ENCODE data around the gene RPUSD3. TPM values are rescaled to one million over a fixed set of nuclear protein-coding genes. Genes with fewer than 3 reads are reported as not detected.

RPUSD3 gene
- total and polyA plus RNA-seq, 9 of the 15 experiments (the other 6 are each of a cell fraction or from before 2014, with no cell fraction given), result 13.8 to 99.0 (median 59.3) TPM

DNA sequence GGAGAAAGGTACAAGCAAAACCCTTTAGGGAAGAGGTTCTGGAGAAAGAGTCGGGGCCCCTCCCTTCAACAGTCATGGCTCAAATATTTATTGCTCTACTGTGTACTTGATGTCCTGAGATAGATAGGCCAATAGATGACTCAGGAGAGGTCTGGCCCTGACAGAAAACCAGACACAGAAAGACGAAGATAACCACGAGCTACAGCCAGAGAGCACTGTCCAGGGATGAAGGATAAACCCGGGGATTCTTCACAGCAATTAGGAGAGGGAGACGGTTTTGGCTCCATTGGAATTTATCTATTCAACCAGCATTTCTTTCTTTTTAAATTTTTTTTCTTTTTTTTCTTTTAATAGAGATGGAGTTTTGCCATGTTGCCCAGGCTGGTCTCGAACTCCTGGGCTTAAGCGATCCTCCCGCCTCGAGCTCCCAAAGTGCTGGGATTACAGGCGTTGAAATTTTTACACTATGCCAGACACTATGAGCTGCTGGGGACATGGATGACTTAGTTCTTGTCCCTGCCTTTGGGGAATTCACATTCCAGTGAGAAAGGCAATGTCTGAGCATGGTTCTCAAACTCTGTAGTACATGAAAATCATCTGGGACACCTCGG, 40.9 kb upstream of the RPUSD3 start (continued):
- TF ChIP-seq, protein P1, sequence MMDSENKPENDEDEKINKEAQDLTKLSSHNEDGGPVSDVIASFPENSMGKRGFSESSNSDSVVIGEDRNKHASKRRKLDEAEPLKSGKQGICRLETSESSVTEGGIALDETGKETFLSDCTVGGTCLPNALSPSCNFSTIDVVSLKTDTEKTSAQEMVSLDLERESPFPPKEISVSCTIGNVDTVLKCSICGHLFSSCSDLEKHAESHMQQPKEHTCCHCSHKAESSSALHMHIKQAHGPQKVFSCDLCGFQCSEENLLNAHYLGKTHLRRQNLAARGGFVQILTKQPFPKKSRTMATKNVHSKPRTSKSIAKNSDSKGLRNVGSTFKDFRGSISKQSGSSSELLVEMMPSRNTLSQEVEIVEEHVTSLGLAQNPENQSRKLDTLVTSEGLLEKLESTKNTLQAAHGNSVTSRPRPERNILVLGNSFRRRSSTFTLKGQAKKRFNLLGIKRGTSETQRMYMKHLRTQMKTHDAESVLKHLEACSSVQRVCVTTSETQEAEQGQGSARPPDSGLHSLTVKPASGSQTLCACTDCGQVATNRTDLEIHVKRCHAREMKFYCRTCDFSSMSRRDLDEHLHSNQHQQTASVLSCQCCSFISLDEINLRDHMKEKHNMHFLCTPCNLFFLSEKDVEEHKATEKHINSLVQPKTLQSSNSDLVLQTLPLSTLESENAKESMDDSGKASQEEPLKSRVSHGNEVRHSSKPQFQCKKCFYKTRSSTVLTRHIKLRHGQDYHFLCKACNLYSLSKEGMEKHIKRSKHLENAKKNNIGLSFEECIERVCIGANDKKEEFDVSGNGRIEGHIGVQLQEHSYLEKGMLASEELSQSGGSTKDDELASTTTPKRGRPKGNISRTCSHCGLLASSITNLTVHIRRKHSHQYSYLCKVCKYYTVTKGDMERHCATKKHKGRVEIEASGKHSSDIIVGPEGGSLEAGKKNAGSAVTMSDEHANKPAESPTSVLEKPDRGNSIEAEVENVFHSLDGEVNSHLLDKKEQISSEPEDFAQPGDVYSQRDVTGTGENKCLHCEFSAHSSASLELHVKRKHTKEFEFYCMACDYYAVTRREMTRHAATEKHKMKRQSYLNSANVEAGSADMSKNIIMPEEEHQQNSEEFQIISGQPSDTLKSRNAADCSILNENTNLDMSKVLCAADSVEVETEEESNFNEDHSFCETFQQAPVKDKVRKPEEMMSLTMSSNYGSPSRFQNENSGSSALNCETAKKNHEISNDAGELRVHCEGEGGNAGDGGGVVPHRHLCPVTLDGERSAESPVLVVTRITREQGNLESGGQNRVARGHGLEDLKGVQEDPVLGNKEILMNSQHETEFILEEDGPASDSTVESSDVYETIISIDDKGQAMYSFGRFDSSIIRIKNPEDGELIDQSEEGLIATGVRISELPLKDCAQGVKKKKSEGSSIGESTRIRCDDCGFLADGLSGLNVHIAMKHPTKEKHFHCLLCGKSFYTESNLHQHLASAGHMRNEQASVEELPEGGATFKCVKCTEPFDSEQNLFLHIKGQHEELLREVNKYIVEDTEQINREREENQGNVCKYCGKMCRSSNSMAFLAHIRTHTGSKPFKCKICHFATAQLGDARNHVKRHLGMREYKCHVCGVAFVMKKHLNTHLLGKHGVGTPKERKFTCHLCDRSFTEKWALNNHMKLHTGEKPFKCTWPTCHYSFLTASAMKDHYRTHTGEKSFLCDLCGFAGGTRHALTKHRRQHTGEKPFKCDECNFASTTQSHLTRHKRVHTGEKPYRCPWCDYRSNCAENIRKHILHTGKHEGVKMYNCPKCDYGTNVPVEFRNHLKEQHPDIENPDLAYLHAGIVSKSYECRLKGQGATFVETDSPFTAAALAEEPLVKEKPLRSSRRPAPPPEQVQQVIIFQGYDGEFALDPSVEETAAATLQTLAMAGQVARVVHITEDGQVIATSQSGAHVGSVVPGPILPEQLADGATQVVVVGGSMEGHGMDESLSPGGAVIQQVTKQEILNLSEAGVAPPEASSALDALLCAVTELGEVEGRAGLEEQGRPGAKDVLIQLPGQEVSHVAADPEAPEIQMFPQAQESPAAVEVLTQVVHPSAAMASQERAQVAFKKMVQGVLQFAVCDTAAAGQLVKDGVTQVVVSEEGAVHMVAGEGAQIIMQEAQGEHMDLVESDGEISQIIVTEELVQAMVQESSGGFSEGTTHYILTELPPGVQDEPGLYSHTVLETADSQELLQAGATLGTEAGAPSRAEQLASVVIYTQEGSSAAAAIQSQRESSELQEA (IDR thresholded peaks at IDR 0.05; ENCODE audit: low read depth), result no peak
- TF ChIP-seq TBP (optimal IDR thresholded peaks at IDR 0.05; ENCODE audit: low read depth, low read length) (no peak), ETV1 (tag; conservative IDR thresholded peaks at IDR 0.05; ENCODE audit: low read depth) (no peak), HDAC3 (IDR thresholded peaks at IDR 0.05; ENCODE audit: borderline replicate concordance, partially characterized antibody) (no peak), ZBTB7A (IDR thresholded peaks at IDR 0.05; ENCODE audit: borderline replicate concordance, control insufficient read depth, low read depth, low read length) (no peak), FOS (IDR thresholded peaks at IDR 0.05; ENCODE audit: extremely low read depth, insufficient read length) (peak; percentile 35), FOXP1 (CRISPR knock-in tag; IDR thresholded peaks at IDR 0.05) (no peak), SMARCA4 (IDR thresholded peaks at IDR 0.05) (peak; percentile 92), PRPF4 (IDR thresholded peaks at IDR 0.05; ENCODE audit: insufficient read depth, low read depth, low read length, poor library complexity, severe bottlenecking) (no peak), CBX5 (IDR thresholded peaks at IDR 0.05; ENCODE audit: borderline replicate concordance, low read depth) (no peak), DMBX1 (CRISPR knock-in tag; IDR thresholded peaks at IDR 0.05; ENCODE audit: borderline replicate concordance) (no peak)
- TF ChIP-seq, protein P2, sequence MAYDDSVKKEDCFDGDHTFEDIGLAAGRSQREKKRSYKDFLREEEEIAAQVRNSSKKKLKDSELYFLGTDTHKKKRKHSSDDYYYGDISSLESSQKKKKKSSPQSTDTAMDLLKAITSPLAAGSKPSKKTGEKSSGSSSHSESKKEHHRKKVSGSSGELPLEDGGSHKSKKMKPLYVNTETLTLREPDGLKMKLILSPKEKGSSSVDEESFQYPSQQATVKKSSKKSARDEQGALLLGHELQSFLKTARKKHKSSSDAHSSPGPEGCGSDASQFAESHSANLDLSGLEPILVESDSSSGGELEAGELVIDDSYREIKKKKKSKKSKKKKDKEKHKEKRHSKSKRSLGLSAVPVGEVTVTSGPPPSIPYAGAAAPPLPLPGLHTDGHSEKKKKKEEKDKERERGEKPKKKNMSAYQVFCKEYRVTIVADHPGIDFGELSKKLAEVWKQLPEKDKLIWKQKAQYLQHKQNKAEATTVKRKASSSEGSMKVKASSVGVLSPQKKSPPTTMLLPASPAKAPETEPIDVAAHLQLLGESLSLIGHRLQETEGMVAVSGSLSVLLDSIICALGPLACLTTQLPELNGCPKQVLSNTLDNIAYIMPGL (CRISPR knock-in tag; IDR thresholded peaks at IDR 0.05), result no peak
- TF ChIP-seq, protein P3, sequence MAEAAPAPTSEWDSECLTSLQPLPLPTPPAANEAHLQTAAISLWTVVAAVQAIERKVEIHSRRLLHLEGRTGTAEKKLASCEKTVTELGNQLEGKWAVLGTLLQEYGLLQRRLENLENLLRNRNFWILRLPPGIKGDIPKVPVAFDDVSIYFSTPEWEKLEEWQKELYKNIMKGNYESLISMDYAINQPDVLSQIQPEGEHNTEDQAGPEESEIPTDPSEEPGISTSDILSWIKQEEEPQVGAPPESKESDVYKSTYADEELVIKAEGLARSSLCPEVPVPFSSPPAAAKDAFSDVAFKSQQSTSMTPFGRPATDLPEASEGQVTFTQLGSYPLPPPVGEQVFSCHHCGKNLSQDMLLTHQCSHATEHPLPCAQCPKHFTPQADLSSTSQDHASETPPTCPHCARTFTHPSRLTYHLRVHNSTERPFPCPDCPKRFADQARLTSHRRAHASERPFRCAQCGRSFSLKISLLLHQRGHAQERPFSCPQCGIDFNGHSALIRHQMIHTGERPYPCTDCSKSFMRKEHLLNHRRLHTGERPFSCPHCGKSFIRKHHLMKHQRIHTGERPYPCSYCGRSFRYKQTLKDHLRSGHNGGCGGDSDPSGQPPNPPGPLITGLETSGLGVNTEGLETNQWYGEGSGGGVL (CRISPR knock-in tag; IDR thresholded peaks at IDR 0.05), result no peak

All from K562 (cell line).